GM21576 (cell line): ENCODE measurements around the gene GAREM1.
A peak's percentile ranks its signal among the peaks of the same experiment; 100 is the strongest.

ENCODE experiments used
- ATAC-seq: cut with Tn5 transposase; IDR thresholded peaks from one replicate; pipeline ENCODE4 v1.9.1; 2021; ENCODE audit warnings: mild to moderate bottlenecking, moderate library complexity; ENCODE audit not compliant: unreplicated experiment

GAREM1 gene

GRCh38 chr18:32335228-32335627, 135.5 kb downstream of the GAREM1 start:
- ATAC-seq = no peak

GRCh38 chr18:32333781-32334180, 136.9 kb downstream of the GAREM1 start:
- ATAC-seq = no peak

- no peak for ATAC-seq
These were observed 138.0 kb downstream of the GAREM1 start for GRCh38 chr18:32332708-32333107.

- no peak for ATAC-seq
These were observed 141.7 kb downstream of the GAREM1 start for GRCh38 chr18:32328974-32329373.

GRCh38 chr18:32328379-32328778, 142.3 kb downstream of the GAREM1 start:
- ATAC-seq = no peak

- no peak for ATAC-seq
These were observed 144.0 kb downstream of the GAREM1 start for GRCh38 chr18:32326450-32327308.

GRCh38 chr18:32324181-32324580, 146.5 kb downstream of the GAREM1 start:
- ATAC-seq = no peak

GRCh38 chr18:32321826-32322225, 148.9 kb downstream of the GAREM1 start:
- ATAC-seq = no peak

GRCh38 chr18:32319084-32319483, 151.6 kb downstream of the GAREM1 start:
- no peak for ATAC-seq

GRCh38 chr18:32318581-32318980, 152.1 kb downstream of the GAREM1 start:
- ATAC-seq = no peak

GRCh38 chr18:32317651-32318050, 153.0 kb downstream of the GAREM1 start:
- no peak for ATAC-seq

GRCh38 chr18:32315881-32316280, 154.8 kb downstream of the GAREM1 start:
- no peak for ATAC-seq

GRCh38 chr18:32310774-32311173, 159.9 kb downstream of the GAREM1 start:
- ATAC-seq = no peak

GRCh38 chr18:32310101-32310500, 160.6 kb downstream of the GAREM1 start:
- no peak for ATAC-seq

GRCh38 chr18:32308493-32309120, 162.1 kb downstream of the GAREM1 start:
- no peak for ATAC-seq

- ATAC-seq = no peak
These were observed 167.3 kb downstream of the GAREM1 start for GRCh38 chr18:32303400-32303799.

GRCh38 chr18:32302806-32303205, 167.9 kb downstream of the GAREM1 start:
- ATAC-seq = no peak

- ATAC-seq = peak; percentile 80
These were observed 168.5 kb downstream of the GAREM1 start for GRCh38 chr18:32301976-32302743.

GRCh38 chr18:32301361-32301760, 169.3 kb downstream of the GAREM1 start:
- no peak for ATAC-seq

- no peak for ATAC-seq
These were observed 169.8 kb downstream of the GAREM1 start for GRCh38 chr18:32300914-32301313.

- ATAC-seq = no peak
These were observed 171.2 kb downstream of the GAREM1 start for GRCh38 chr18:32299484-32299883.
